Epithelial cell of prostate (primary cell): Measurements from ENCODE around the gene GRIA1.

Source experiments
- DNase-seq: peaks from one replicate; pipeline ENCODE4 v3.0.0-alpha.2; 2011; ENCODE audit warnings: low read depth, low spot score
- H3K27ac ChIP-seq: fragments of 450-650 bp; 2 replicates; pipeline ENCODE4 v1.5.1; 2017; ENCODE audit warnings: mild to moderate bottlenecking

Gene GRIA1

DNA sequence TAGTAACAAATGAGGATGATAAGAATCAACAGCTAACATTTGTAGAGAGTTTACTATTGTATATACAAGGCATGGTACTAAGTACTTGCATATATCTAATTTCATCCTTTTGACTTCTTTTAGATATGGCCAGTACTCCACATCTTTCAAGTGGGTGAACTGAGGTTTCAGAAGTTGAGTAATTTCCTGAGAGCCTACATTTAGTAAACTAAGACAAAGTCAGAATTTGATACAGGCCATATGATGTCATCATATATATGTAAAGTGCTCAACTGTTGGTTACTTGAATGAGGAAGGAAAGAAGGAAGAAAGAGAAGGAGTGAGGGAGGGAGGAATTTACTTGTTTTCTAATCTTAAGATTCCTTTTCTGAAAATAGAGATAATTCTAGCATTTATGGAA is 52.8 kb downstream of the GRIA1 start:
- no peak for DNase-seq
- H3K27ac ChIP-seq: no peak overlapping the region

GRCh38 chr5:153543959-153544470 is 53.5 kb downstream of the GRIA1 start:
- no peak overlapping the region for H3K27ac ChIP-seq
- no peak for DNase-seq

GRCh38 chr5:153544706-153545105 is 54.2 kb downstream of the GRIA1 start:
- no peak overlapping the region for H3K27ac ChIP-seq
- DNase-seq: no peak

- no peak for DNase-seq
These were observed 56.1 kb downstream of the GRIA1 start for GRCh38 chr5:153546566-153546965.

GRCh38 chr5:153551537-153552079 is 61.1 kb downstream of the GRIA1 start:
- peak overlapping the region; percentile 97 for H3K27ac ChIP-seq
- DNase-seq: peak; percentile 78

More at GRCh38 chr5:153546566-153546965, 56.1 kb downstream of the GRIA1 start:
- H3K27ac ChIP-seq: no peak overlapping the region

DNA sequence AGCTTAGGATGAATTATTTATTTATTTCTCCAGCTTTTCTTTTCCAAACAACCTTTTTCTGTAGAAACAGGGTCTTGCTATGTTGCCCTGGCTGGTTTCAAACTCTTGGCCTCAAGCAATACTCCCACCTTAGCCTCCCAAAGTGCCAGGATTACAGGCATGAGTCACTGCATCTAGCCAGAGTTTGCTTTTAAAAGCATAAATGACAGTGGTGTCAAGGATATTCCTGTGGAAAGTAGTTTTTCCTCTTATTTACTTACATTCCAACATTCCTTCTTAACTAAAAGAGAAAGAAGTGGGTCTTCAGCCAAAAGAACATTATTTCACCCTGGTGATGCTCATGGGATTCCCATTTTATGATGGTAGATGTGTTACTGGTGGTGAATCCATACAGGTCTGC is 62.4 kb downstream of the GRIA1 start:
- peak overlapping the region; percentile 97 for H3K27ac ChIP-seq
- no peak for DNase-seq

DNA sequence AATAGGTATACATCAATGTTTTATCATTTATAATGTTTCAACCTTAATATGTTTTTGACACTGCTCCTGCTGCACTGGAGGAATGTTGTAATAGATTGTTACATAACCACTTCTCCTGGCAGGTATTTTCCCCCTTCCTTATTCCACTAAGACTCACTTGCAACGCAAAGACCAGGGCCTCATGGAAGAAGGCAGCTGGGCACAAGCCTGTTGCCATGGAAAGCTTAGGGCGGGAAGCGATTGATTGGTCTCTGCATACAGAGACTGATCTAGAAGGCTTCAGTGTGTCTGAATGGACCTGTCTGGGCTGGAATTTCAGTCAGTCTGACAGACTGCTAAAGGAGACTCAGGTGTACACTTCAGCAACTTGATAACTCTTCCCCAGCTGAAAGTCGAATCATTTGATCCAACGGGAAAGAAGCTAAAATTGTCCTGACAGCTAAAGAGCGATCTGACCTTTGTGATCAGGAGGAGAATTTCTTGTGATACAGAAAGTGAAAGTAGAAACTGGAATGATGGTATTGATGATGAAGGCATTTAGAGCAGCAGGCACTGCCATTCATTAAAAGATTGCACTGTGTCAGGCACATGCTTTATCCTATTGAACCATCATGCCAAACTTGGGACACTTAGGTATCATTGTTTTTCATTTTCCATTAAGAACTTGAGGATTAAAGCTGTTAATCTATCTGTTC is 65.1 kb downstream of the GRIA1 start:
- no peak overlapping the region for H3K27ac ChIP-seq
- no peak for DNase-seq

DNA sequence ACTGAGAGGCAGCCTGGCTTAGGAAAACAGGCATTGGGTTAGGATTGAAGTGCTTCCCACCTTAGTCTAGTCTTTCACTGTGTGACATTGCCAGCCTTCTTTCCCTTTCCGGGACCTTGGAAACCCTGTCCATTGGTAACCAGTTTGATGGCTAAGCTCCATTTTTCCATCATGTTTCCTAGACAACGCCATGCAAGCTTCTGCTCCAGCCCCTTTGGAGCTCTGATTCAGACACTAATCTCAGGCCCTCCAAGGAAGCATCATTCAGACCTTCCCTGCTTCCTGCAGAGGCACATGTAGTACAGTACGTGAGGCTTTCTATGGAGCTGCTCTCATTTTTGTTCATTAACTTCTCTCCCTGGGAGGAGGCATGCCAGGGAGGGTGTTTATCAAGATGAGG is 68.5 kb downstream of the GRIA1 start:
- no peak for DNase-seq
- H3K27ac ChIP-seq: no peak overlapping the region

- no peak overlapping the region for H3K27ac ChIP-seq
- no peak for DNase-seq
These were observed 69.5 kb downstream of the GRIA1 start for GRCh38 chr5:153559926-153560325.

DNA sequence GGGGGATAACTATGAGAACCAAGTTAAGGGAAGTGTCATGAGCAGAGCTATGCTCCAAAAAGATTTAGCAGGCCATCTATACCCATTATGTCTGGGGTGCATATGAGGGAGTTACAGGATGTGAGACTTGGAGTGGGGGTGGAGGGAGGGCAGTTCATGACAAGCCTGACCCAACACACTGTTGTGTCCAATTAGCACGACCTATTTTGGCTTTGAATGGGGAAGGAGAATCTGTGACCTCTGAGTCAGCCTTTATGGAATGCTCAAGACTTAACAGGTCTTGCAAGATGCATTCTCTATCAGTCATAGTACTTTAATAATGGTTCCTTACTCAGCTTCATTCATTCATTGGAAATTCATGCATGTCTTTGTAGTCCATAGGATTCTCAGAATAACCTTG is 71.7 kb downstream of the GRIA1 start:
- peak; percentile 58 for DNase-seq
- H3K27ac ChIP-seq: peak overlapping the region; percentile 76

GRCh38 chr5:153565822-153566221 is 75.4 kb downstream of the GRIA1 start:
- peak overlapping the region; percentile 54 for H3K27ac ChIP-seq
- DNase-seq: peak; percentile 22

GRCh38 chr5:153569036-153569435 is 78.6 kb downstream of the GRIA1 start:
- no peak overlapping the region for H3K27ac ChIP-seq
- no peak for DNase-seq

DNA sequence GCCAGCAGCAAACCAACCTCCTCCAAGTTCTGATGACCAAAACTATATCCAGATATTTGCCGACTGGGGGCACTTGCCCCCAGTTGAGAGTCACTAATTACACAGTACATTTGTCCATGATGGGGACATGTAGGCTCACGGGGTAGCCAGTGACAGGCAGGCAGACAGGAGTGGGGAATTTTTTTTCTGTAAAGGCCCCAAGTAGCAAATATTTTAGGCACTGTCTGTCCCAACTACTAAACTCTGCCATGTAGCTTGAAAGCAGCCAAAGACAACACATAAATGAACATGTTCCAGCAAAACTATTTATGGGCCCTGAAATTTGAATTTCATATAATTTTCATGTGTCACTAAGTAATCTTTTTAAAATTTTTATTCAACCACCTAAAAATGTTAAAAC is 80.7 kb downstream of the GRIA1 start:
- no peak overlapping the region for H3K27ac ChIP-seq
- no peak for DNase-seq

GRCh38 chr5:153572411-153573145 is 82.1 kb downstream of the GRIA1 start:
- peak overlapping the region; percentile 34 for H3K27ac ChIP-seq
- no peak for DNase-seq

DNA sequence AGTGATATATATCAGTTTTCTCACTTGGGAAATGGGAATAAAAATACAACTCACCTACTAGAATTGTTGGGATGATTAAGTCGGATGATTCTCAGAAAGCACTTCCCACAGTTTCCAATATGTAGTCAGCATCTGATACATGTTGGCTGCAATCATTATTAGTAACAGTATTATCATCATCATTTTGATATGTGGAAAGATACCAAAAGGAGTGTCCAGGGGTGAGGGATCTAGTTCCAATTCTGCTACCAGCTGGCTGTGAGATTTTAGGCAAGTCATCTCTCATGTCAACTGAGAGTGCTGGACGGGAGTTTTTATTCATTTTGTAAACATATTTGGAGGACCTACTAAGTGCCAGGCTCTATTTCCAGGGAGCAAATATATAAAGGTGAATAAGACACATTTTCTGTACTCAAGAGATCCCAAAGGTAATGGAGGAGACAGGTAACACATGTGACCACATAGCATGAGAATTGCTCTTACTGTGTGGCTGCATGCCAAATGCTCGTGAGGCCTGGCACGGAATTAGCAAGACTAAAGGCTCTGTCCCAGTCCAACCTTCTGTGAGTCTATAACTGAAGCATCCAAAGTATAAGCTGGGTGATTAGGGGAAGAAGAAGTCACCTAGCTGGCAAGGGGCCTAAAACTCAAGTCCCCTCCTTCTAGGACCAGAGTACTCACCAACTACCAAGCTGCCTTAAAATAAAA is 83.0 kb downstream of the GRIA1 start:
- DNase-seq: peak; percentile 29
- H3K27ac ChIP-seq: peak overlapping the region; percentile 34

- DNase-seq: no peak
- H3K27ac ChIP-seq: no peak overlapping the region
These were observed 93.9 kb downstream of the GRIA1 start for GRCh38 chr5:153584126-153584959.

DNA sequence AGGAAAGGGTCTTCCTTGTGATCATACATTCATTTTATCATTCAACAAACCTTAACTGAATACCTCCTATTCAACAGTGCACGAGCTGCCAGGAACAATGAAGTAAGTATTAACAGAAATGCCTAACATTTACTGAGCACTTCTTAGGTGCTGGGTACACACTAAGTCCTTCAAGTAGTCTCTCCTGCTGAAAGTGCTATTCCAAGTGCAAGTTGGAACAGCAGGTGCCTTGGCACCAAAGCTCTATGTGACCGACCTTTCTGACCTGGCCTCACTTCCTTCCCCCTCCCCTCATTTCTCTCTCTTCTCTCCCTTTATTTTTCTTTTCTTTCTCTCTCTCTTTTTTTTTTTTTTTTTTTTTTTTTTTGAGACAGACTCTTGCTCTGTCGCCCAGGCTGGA is 94.5 kb downstream of the GRIA1 start:
- H3K27ac ChIP-seq: no peak overlapping the region
- no peak for DNase-seq

GRCh38 chr5:153585622-153586277 is 95.3 kb downstream of the GRIA1 start:
- no peak overlapping the region for H3K27ac ChIP-seq
- no peak for DNase-seq

DNA sequence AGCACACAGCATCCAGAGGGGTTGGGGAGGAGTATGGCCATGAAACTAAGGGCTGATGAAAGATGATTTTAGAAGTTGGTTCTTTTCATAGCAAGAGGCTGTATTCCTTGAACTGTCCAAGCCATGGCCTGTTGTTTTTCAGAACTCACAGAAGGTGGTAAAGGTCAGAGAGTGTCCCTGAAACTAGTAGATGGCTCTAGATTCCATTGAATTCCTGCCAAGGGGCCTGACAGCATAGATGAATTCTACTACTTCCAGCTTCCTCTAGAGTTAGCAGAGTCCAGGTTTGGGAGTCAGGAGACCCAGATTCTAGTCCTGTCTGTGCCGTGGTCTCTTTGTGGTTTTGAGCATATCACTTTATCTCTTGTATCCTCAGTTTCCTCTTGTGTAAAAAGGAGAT is 101.6 kb downstream of the GRIA1 start:
- no peak overlapping the region for H3K27ac ChIP-seq
- no peak for DNase-seq
